Chondrocyte (in vitro differentiated cells): ENCODE data around the gene RAD51B. TPM values are rescaled to one million over a fixed set of nuclear protein-coding genes. Genes with fewer than 3 reads are reported as not detected.
A peak's percentile ranks its signal among the peaks of the same experiment; 100 is the strongest.

ENCODE experiments used
- DNase-seq: peaks from one replicate; pipeline ENCODE4 v3.0.0; 2021; ENCODE audit warnings: mixed read lengths, low spot score
- H3K27ac Mint-ChIP-seq: one replicate; pipeline ENCODE4 v1.8.0; 2021; ENCODE audit warnings: mild to moderate bottlenecking, moderate library complexity, mixed read lengths; ENCODE audit not compliant: unreplicated experiment
- H3K27me3 Mint-ChIP-seq: 2 replicates; pipeline ENCODE4 v1.8.0; 2021; ENCODE audit warnings: low read depth, mixed read lengths
- H3K36me3 Mint-ChIP-seq: 2 replicates; pipeline ENCODE4 v1.8.0; 2021; ENCODE audit warnings: low read depth, mixed read lengths
- H3K4me1 Mint-ChIP-seq: 2 replicates; pipeline ENCODE4 v1.8.0; 2021; ENCODE audit warnings: low read depth, mild to moderate bottlenecking, mixed read lengths
- H3K4me3 Mint-ChIP-seq: one replicate; pipeline ENCODE4 v1.8.0; 2021; ENCODE audit warnings: mild to moderate bottlenecking, moderate library complexity, mixed read lengths; ENCODE audit not compliant: unreplicated experiment
- H3K9me3 Mint-ChIP-seq: 2 replicates; pipeline ENCODE4 v1.8.0; 2021; ENCODE audit warnings: low read depth, mixed read lengths
- total RNA-seq: library from RNA; stranded (reverse); gene quantifications from 3 replicates; pipeline ENCODE4 v1.2.1, GENCODE V29; 2021
- TF ChIP-seq, protein P1 (sequence below): fragments of 200-600 bp; sonication (generic); IDR thresholded peaks from 2 replicates; pipeline ENCODE4 v1.5.0; 2021; ENCODE audit warnings: antibody characterized with exemption, mild to moderate bottlenecking, moderate library complexity

RAD51B gene
- total RNA-seq, 1 donor from 2014 or later: 8.2 TPM

GRCh38 chr14:68643673-68644072 lies 824.1 kb downstream of the RAD51B start:
- TF ChIP-seq, protein P1, sequence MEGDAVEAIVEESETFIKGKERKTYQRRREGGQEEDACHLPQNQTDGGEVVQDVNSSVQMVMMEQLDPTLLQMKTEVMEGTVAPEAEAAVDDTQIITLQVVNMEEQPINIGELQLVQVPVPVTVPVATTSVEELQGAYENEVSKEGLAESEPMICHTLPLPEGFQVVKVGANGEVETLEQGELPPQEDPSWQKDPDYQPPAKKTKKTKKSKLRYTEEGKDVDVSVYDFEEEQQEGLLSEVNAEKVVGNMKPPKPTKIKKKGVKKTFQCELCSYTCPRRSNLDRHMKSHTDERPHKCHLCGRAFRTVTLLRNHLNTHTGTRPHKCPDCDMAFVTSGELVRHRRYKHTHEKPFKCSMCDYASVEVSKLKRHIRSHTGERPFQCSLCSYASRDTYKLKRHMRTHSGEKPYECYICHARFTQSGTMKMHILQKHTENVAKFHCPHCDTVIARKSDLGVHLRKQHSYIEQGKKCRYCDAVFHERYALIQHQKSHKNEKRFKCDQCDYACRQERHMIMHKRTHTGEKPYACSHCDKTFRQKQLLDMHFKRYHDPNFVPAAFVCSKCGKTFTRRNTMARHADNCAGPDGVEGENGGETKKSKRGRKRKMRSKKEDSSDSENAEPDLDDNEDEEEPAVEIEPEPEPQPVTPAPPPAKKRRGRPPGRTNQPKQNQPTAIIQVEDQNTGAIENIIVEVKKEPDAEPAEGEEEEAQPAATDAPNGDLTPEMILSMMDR: no peak
- Mint-ChIP-seq H3K4me3 (no peak overlapping the region), H3K9me3 (peaks cover 21% of the 10 kb centered on the region), H3K36me3 (peaks cover 3% of the 10 kb centered on the region), H3K4me1 (peaks cover 22% of the 10 kb centered on the region), H3K27ac (no peak overlapping the region), H3K27me3 (no peaks in the 10 kb centered on the region)
- peak; percentile 19 for DNase-seq

DNA sequence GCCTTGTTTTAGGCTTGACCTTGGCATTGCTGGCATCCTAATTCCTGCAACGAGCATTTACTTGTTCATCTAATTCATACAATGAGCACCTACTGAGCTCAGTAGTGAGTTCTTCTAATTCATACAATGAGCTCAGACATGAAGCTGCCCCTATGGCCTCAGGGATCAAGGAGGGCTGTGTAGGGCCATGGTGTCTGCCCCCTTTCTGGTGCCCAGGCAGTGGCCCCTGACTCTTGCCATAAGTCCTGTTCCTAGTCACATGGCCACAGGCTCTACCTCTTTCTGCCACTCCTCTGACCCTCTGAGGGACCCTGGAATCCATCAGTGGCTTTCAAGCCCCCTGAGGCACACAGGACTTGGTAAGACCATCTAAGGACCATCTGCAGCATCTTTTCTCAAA lies 824.5 kb downstream of the RAD51B start:
- Mint-ChIP-seq H3K36me3 (peaks cover 3% of the 10 kb centered on the region), H3K27me3 (no peaks in the 10 kb centered on the region), H3K4me3 (no peak overlapping the region), H3K27ac (no peak overlapping the region), H3K4me1 (peaks cover 22% of the 10 kb centered on the region), H3K9me3 (peaks cover 21% of the 10 kb centered on the region)
- peak; percentile 22 for DNase-seq
- TF ChIP-seq, protein P1: no peak

- Mint-ChIP-seq H3K4me3 (no peak overlapping the region), H3K27me3 (no peaks in the 10 kb centered on the region), H3K9me3 (peaks cover 20% of the 10 kb centered on the region), H3K36me3 (peaks cover 3% of the 10 kb centered on the region), H3K27ac (no peak overlapping the region), H3K4me1 (peaks cover 22% of the 10 kb centered on the region)
- DNase-seq: no peak
- TF ChIP-seq, protein P1: no peak
Measured at GRCh38 chr14:68645371-68645770, 825.8 kb downstream of the RAD51B start.

- DNase-seq: peak; percentile 30
- H3K36me3 Mint-ChIP-seq: no peaks in the 10 kb centered on the region
- peaks cover 30% of the 10 kb centered on the region for H3K4me1 Mint-ChIP-seq
- H3K27ac Mint-ChIP-seq: no peak overlapping the region
- no peak overlapping the region for H3K4me3 Mint-ChIP-seq
- H3K9me3 Mint-ChIP-seq: no peaks in the 10 kb centered on the region
- TF ChIP-seq, protein P1: no peak
- no peaks in the 10 kb centered on the region for H3K27me3 Mint-ChIP-seq
Measured at GRCh38 chr14:68649476-68650189, 830.1 kb downstream of the RAD51B start.

- H3K36me3 Mint-ChIP-seq: no peaks in the 10 kb centered on the region
- TF ChIP-seq, protein P1: no peak
- H3K27ac Mint-ChIP-seq: no peak overlapping the region
- no peak for DNase-seq
- peaks cover 29% of the 10 kb centered on the region for H3K4me1 Mint-ChIP-seq
- no peaks in the 10 kb centered on the region for H3K9me3 Mint-ChIP-seq
- no peak overlapping the region for H3K4me3 Mint-ChIP-seq
- H3K27me3 Mint-ChIP-seq: no peaks in the 10 kb centered on the region
Measured at GRCh38 chr14:68650404-68650994, 830.9 kb downstream of the RAD51B start.
